ENCODE results near the gene ATP11A.

The ATP11A gene

GRCh38 chr13:112917056-112917664, 227.3 kb downstream of the ATP11A start:
- no peak for FAIRE-seq

GRCh38 chr13:112917737-112918136, 227.9 kb downstream of the ATP11A start:
- no peak for FAIRE-seq

- FAIRE-seq = no peak
These were observed 228.4 kb downstream of the ATP11A start for GRCh38 chr13:112918266-112918665.

- no peak for FAIRE-seq
These were observed 228.9 kb downstream of the ATP11A start for GRCh38 chr13:112918746-112919145.

GRCh38 chr13:112923962-112924361, 234.1 kb downstream of the ATP11A start:
- no peak for FAIRE-seq

- no peak for FAIRE-seq
These were observed 234.5 kb downstream of the ATP11A start for GRCh38 chr13:112924365-112924764.

- no peak for FAIRE-seq
These were observed 236.2 kb downstream of the ATP11A start for GRCh38 chr13:112926003-112926402.

GRCh38 chr13:112926993-112927392, 237.2 kb downstream of the ATP11A start:
- FAIRE-seq = no peak

GRCh38 chr13:112928020-112928971, 238.5 kb downstream of the ATP11A start:
- FAIRE-seq = no peak

GRCh38 chr13:112928972-112929782, 239.3 kb downstream of the ATP11A start:
- no peak for FAIRE-seq

GRCh38 chr13:112929783-112930055, 239.9 kb downstream of the ATP11A start:
- no peak for FAIRE-seq

GRCh38 chr13:112930192-112930591, 240.4 kb downstream of the ATP11A start:
- no peak for FAIRE-seq

- no peak for FAIRE-seq
These were observed 241.4 kb downstream of the ATP11A start for GRCh38 chr13:112931028-112931934.

- FAIRE-seq = no peak
These were observed 243.1 kb downstream of the ATP11A start for GRCh38 chr13:112932971-112933370.

GRCh38 chr13:112933649-112934048, 243.8 kb downstream of the ATP11A start:
- no peak for FAIRE-seq

GRCh38 chr13:112934078-112934477, 244.2 kb downstream of the ATP11A start:
- no peak for FAIRE-seq
